GM19438 (cell line): ENCODE results near the gene CRY2.

Source experiments
- ATAC-seq: cut with Tn5 transposase; IDR thresholded peaks from one replicate; pipeline ENCODE4 v1.9.1; 2021; ENCODE audit warnings: low read depth; ENCODE audit not compliant: unreplicated experiment

Gene CRY2

DNA sequence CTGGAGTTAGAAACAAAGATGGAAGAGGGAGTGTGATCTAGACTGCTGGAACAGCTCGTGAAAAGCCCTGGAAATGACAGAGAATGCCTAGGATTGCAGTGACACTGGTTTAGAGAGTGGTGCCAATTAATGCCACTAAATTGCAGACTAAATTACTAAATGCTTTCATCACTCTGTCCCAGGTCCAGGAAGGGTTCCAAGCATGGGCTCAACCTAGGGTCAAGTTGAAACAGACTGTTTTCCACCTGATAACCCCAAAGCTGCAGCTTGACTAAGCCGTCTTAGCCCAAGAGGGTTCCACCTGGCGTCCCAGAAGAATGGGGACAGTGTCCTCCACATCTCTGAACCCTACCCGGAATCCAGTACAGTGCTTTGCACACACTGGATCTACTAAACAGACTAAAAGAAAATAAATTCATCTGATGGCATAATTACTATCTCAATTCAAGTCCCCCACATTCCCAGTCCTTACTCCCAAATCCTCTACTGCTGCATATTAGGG lies 1.1 kb upstream of the CRY2 start:
- no peak for ATAC-seq

DNA sequence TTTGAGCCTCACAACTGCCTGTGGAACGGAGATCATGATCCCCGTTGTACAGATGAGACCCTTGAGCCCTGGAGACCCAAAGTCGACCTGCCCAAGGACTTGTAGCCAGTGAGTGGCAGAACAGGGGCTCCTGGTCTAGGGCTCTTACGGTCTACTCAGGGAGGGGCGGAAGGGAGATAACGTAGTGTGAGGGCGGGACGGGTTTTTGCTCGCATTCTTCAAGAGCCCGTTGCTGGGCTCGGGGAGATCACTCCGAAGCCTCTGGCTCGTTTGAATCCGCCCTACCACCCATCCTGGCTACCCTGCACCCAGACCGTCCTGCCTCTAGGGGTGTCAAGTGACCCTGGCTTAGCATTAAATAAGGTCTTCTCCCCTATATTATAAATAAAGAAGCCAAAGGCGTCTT lies 639 bp downstream of the CRY2 start:
- peak; percentile 26 for ATAC-seq

DNA sequence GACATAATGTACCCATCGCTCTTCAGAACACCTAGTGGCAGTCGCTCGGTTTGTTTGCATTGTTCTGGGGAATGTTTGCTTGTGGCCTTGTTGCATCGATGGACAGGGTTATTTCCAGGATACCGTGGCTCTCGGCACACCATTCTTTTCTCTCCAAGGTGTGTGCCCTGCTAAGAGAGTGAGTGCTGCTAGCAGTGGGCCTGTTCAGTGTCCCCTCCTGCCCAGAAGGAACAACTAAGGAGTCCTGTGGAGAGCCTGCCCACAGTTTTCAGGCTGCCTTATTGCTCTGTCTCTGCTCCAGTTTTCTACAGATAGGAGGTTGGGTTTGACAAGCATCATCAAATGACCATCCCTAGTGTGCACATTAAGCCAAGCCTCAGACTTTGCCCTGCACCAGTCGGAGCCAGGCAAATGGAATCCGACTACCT lies 1.4 kb downstream of the CRY2 start:
- ATAC-seq: no peak

DNA sequence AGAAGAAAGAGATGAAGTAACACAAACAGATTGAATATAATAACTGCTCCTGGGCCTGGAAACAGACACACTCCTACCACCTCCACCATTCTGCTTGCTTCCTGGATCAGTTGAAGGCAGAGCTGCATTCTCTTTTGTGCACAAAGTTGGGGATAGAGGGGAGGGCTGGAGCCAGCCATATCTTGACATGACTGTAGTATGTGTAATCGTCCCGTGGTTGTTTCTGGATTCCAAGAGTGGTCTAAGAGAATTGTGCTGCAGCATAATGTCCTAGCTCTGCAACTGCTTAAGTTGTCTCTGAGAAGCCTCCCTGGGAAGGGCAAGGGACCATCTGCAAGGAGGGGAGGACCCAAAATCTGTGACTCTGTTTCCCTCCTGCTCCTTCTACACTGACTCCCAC lies 3.2 kb downstream of the CRY2 start:
- no peak for ATAC-seq

DNA sequence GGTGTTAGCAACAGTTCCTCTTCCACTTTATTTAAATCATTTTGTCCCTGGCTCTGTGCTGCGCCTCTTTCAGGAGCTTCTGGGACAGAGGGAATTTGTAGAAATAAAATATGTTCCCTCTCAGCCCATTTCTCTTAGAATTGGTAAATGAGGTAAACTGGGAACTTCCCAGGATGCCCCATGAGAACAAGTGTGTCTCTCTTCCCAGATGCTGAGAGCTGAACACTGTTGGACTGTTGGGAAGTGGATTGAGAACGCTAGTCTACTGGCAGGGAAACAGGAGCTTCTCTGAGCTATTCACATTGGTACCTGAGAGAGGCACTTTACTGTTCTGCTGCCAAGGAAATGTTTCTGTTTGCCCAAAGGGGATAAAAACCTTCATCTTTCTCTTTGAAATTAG lies 4.0 kb downstream of the CRY2 start:
- ATAC-seq: no peak

DNA sequence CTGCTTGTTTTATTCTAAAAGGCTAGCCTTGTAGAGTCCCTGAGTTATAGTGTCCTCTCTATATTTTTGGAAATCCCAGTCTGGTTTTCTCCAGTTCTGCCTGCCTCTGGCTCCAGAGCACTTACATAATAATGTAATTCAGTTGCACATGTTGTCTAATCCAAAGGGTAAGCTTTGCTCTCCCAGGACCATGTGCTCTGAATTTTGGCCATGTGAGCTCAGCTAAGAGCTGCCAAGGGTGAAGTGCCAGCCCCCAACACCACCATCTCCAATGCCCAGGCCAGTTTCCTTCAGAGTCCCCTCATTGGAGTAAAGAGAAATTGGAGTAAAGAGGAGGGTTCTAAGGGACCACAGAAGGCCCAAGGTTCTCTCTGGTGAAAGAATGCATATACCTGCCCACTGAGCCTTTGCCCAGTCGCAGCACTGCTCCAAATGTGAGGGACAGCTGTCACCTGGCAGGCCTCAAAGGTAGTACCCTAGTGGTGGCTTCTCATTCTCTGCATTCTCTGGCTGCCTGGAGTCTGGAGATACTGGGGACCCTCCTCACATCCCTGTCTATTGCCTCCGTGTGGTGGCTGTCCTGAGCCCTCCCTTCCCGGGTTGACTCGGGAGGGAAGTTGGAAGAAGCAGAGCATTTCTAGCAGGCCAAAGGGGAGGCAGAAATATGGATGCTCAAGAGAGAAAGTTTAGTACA lies 4.9 kb downstream of the CRY2 start:
- ATAC-seq: no peak

DNA sequence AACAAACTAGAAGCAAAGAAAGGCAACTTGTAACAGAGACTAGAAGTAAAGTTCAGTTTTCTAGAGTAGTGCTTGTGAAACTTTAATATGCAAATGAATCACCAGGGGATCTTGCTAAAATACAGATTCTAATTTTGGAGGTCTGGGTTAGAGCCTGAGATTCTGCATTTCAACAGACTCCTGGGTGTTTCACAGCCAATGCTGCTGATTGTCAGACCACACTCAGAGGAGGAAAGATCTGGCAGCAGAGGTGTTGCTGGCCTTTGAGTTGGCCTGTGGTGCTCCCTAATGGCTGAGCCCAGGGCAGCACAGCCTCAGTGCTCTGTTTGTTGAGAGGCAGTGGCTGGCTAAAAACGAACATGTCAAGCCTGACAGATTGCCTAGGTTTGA lies 5.4 kb downstream of the CRY2 start:
- no peak for ATAC-seq

DNA sequence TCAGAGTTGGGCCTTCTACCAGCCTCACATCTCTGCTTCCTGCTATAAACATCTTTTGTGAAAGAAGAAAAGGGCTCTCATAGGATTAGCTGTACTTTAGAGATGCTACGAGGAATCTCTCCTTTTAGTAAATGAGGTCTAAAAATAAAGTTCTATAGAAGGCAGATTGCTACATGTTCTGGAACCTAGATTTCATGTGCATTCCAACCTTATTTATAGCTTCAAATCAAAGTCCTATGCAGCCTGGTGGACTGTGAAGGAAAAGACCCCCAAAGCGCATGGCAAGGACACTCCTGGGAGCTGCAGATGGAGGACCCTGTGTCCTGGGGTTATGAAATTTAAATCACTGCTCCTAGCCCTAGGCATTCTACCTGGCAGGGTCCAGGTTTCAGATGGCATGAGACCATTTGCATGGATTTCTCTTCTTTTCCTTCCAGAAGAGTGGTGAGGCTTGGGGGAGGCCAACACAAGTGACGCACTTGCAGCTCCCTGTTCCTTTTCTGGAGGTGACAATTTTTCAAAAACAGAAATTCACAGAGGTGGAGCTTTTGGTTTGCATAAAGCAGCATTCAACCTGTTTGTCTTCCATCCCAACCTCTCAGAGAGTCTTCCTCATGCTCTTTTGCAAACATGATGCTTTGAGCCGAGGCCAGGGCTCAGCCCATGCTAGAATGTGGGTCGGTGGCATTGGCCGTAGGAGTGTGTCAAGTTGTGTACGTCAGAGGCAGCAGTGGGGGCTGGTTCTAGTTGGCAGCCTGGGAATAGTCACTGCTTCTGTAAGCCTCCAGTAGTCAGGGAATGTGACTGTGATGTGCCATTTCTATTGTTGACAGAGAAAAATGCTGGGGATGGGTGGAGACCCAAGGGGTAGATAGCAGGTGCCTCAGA lies 6.3 kb downstream of the CRY2 start:
- ATAC-seq: no peak

DNA sequence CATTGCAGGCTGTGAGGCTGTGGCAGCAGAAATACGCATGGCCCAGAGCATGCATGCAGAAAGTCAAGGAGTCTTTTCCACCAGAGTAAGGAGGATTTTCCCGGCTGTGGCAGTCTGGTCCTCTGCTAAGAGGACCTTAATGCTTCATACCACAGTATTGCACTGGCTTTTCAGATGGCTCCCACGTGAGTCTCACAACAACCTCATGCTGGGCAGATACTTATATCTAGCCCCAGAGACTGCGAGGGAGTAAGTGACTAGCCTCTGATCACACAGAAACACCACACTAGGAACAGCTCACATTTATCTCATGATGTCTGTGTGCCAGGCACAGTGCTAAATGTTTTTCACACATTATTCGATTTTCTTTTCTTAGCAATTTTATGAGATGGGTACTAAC lies 8.0 kb downstream of the CRY2 start:
- no peak for ATAC-seq

DNA sequence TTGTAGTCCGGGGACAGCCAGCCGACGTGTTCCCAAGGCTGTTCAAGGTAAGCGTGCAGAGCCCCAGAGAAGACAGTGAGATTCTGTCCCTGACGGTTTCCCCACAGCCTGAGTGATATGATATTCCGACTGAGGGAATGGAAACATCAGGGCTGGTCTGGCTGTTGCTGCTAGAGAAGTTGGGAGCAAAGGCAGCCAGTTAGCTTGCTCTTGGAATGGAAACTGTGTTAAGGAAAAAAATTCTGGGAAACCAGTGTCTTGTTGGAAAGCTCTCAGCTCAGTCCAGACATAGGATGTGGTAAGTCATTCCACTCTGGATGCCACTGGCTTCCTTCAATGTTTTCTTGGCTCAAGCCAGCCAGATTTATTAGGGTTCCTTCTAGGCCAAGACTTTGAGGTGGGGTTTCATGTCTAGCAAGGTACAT lies 8.8 kb downstream of the CRY2 start:
- no peak for ATAC-seq

DNA sequence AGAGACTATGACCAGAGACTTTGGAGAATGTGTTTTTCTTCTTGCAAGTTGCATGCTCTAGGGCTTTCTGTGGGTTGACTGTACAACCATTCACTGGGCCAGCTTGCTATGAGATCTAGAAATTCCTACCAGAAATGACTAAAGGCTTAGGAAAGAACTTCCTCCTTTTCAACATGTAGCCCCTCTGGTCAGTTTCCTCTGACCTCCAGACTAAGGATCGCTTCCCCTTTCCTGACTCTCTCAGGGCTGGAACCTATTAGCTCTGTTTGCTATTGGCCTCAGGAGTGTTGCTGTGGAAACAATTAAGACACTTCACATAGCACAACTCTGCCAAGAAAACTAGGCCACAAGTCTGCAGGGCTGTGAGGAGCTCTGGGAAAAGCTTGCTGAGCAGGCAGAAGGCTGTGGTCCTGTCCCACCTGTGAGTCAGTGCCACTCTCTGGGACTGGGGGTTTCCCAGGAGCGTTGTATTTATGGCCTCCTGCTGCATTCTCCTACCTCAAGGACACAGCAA lies 10.7 kb downstream of the CRY2 start:
- no peak for ATAC-seq

DNA sequence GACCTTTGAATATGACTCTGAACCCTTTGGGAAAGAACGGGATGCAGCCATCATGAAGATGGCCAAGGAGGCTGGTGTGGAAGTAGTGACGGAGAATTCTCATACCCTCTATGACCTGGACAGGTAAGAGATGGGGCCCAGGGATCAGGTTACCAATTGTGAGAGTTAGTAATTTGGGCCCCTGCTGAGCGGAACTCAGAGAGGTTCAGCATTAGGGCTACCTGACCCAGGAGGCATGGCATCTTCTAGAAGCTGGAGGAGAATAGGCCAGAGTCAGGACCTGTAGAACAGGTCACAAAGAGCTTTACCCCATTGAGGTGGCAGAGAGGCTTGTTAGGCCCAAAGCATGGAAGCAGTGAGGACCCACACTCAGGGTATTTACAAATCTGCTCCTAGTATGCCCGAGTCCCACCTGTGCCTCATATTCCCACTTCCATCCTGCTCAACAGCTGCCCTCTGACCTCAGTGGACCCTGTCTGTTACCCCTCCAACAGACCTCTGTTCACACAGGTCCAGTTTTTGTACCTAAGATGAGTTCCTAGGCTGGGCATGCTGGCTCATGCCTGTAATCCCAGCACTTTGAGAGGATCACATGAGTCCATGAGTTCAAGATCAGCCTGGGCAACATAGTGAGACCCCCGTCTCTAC lies 11.6 kb downstream of the CRY2 start:
- no peak for ATAC-seq

DNA sequence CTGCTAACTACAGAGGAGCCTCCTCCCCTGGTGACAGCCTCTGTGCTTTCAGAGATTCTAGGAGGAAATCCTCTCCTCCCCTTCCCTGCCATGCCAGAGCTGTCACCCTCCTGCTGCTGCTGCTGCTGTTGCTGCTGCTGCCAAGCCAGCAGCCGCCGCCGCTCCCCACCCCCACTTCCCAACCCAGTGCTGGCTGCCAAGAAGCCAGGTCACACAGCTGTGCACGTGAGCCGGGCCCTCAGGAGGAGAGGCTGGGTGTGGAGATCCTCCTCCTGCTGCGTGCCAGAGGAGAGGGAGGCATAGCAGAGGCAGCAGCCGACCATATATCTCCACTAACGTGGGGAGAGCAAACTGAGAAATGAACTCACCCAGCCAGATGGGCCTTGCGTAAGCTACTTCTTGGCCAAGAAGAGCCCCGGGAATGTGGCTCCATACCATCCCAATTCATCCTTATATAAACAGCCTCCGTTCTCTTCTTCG lies 12.4 kb downstream of the CRY2 start:
- no peak for ATAC-seq

DNA sequence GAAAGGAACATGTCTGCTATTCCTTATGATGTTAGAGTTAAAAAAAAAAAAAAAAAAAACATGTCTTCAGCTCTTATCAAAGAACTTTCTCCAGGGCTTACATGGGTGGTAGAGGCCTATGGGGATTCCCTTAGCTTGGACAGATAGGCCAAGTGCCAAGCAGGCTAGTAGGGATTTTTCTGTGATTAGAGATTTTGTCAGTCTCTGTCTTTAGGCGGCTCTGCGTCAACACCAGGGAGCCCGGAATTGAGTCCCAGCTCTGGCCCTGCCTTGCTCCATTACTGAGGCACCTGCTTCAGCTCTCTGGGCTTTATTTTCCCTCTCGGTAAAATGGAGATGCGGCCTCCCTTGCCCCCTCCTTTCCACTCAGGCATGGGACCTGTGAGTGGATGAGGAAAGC lies 13.1 kb downstream of the CRY2 start:
- ATAC-seq: no peak

DNA sequence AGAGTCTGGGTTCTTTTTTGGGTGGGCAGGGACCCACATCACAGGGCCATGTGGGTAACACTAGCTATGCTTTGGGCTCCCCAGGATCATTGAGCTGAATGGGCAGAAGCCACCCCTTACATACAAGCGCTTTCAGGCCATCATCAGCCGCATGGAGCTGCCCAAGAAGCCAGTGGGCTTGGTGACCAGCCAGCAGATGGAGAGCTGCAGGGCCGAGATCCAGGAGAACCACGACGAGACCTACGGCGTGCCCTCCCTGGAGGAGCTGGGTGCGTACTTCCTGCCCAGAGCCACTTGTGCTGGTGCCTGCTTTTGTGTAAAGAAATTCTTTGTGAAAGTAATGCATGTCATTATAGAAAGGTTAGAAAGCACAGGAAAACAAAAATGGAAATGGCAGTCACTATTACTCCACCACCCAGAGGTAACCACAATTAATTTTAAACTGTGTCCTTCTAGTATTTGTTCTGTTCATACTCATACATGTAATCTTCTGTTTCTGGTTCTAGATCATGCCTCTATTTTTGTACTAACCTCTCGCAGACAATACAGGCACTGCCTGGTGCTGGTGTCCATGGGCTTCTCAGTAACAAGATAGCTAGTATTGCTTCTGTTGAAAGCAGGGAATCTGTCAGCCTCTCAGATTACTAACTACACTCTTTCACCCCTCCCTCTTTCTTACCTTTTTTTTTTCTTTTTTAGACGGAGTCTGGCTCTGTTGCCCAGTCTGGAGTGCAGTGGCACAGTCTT lies 13.7 kb downstream of the CRY2 start:
- ATAC-seq: no peak

DNA sequence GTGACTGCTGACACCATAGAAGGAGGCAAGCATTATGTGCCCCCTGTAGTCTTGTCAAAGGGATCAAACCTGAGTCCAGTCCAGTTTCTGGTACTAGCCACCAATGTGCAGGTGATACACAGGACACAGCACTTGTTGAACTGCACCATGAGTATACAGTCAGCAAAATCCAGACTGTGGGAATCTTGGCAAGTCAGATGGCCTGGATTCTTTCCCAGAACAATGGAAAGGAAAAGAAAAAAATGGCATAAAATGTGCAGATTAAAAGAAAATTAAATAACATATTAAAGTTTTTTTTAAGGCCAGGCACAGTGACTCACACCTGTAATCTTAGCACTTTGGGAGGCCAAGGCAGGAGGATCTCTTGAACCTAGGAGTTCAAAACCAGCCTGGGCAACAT lies 16.8 kb downstream of the CRY2 start:
- no peak for ATAC-seq

DNA sequence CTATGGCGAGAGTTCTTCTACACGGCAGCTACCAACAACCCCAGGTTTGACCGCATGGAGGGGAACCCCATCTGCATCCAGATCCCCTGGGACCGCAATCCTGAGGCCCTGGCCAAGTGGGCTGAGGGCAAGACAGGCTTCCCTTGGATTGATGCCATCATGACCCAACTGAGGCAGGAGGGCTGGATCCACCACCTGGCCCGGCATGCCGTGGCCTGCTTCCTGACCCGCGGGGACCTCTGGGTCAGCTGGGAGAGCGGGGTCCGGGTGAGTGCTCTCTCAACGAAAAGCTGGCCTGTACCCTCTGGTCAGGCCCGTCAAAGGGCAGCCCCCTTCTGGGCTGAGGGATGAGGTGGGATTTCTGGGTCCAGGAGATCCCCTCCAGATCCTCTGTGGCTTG lies 22.3 kb downstream of the CRY2 start:
- no peak for ATAC-seq

DNA sequence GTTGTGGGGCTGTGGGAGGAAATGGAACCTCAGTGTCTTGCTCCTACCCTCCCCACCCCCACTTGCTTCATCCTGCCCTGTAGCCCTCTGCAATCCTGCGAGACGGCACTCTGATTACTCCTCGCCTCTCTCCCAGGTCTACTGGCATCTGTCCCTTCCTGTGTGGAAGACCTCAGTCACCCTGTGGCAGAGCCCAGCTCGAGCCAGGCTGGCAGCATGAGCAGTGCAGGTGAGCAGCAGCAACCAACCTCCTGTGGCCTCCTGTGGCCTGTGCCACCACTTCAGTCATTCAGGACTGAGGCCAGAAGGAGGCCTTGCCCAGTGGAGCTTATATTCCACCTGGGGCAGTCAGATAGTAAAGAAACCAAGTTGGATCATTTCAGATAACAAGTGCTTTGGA lies 23.4 kb downstream of the CRY2 start:
- no peak for ATAC-seq

DNA sequence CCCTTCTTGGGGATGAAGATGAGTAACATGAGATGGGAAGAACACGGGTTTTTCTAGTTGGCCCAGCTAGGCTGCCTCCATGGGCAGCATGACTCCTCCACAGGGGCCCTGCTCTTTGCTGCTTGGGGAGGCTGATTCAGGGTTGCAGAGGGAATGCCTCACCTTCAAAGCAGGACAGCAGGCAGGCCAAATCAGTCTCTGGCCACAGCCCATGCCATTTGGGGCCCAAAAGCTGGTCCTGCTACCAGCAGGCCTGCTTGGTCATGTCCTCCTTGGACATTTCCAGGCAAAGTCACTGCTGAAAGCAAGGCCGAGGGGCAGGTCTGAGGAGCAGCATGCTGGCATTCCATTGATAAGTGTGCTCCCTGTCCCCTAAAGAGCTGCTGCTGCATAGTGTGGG lies 24.4 kb downstream of the CRY2 start:
- ATAC-seq: no peak

DNA sequence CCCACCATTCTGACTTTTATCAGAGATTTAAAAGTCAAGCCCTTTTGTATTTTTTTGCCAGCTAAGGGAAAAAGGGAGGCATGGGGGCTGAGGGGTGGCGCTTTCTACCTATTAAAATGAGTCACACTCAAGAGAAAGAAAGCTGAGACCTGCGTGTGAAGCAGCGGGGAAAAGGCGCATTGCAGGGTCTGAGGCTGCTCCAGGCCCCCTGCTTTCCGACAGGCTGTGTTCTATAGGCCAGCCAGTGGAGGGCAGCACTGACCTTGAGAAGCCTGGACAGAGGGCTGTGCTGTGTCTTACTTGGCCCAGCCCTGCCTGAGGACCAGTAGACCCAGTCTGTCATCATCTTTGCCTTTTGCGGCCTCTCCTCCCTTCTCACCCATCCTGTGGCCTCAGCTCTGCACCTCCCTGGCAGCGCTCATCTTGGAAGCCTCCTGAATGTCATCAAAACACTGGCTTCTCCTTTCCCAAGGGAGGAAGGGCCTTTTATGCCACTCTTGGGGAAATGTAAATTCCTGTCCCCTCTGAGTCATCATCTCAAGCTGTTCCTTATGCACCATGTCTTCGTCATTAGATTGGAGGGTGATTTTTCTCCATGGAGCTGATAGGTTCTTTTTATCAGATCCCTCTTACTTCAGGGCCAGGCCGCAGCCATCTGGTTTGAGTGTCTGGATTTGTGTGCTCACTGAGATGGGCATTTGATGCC lies 25.5 kb downstream of the CRY2 start:
- ATAC-seq: no peak
